ENCODE data around the gene TCEA3. TPM values are rescaled to one million over a fixed set of nuclear protein-coding genes. Genes with fewer than 3 reads are reported as not detected.
A peak's percentile ranks its signal among the peaks of the same experiment; 100 is the strongest.

TCEA3 gene
- total RNA-seq, 3 donors from 2014 or later: 95.7 to 200 (median 125) TPM

- H3K36me3 ChIP-seq (ENCODE audit: low read depth): peaks cover 2% of the 10 kb centered on the region
Measured at GRCh38 chr1:23396380-23396779, 28.2 kb downstream of the TCEA3 start.

GRCh38 chr1:23395849-23396248, 28.7 kb downstream of the TCEA3 start:
- H3K9me3 ChIP-seq: no peaks in the 10 kb centered on the region
- ATAC-seq (no peak), DNase-seq (no peak)
- H3K36me3 ChIP-seq (ENCODE audit: low read depth): peaks cover 2% of the 10 kb centered on the region
- intact Hi-C loops (cut with DNase I, micrococcal nuclease): no loop called here
- H3K4me1 ChIP-seq (ENCODE audit: low read depth): no peaks in the 10 kb centered on the region
- no peak overlapping the region for H3K4me3 ChIP-seq
- no peak for TF ChIP-seq CTCF (IDR thresholded peaks at IDR 0.05)

More at GRCh38 chr1:23396380-23396779, 28.2 kb downstream of the TCEA3 start:
- DNase-seq: no peak
- intact Hi-C loops (cut with DNase I, micrococcal nuclease): no loop called here
- Histone ChIP-seq H3K4me3 (no peak overlapping the region), H3K9me3 (no peaks in the 10 kb centered on the region), H3K4me1 (ENCODE audit: low read depth) (no peaks in the 10 kb centered on the region)
- TF ChIP-seq CTCF (IDR thresholded peaks at IDR 0.05): no peak
- no peak for ATAC-seq

- ATAC-seq (no peak), DNase-seq (no peak)
- intact Hi-C loops (cut with DNase I, micrococcal nuclease): no loop called here
- Histone ChIP-seq H3K4me1 (ENCODE audit: low read depth) (no peaks in the 10 kb centered on the region), H3K4me3 (no peak overlapping the region), H3K36me3 (ENCODE audit: low read depth) (peaks cover 2% of the 10 kb centered on the region), H3K9me3 (no peaks in the 10 kb centered on the region)
- no peak for TF ChIP-seq CTCF (IDR thresholded peaks at IDR 0.05)
Measured at GRCh38 chr1:23395154-23395724, 29.3 kb downstream of the TCEA3 start.

- Histone ChIP-seq H3K4me3 (no peak overlapping the region), H3K9me3 (no peaks in the 10 kb centered on the region), H3K36me3 (ENCODE audit: low read depth) (peaks cover 2% of the 10 kb centered on the region), H3K4me1 (ENCODE audit: low read depth) (no peaks in the 10 kb centered on the region)
- no peak for TF ChIP-seq CTCF (IDR thresholded peaks at IDR 0.05)
- intact Hi-C loops (cut with DNase I, micrococcal nuclease): no loop called here
- ATAC-seq (peak; percentile 65), DNase-seq (peak; percentile 53 to 74 (median 57))
Measured at GRCh38 chr1:23394684-23395083, 29.9 kb downstream of the TCEA3 start.

- intact Hi-C loops (cut with DNase I, micrococcal nuclease): no loop called here
Measured at GRCh38 chr1:23394181-23394580, 30.4 kb downstream of the TCEA3 start.

More at GRCh38 chr1:23394181-23394580, 30.4 kb downstream of the TCEA3 start:
- DNase-seq (no peak), ATAC-seq (peak; percentile 8)
- peaks cover 2% of the 10 kb centered on the region for H3K36me3 ChIP-seq (ENCODE audit: low read depth)
- H3K9me3 ChIP-seq: no peaks in the 10 kb centered on the region
- TF ChIP-seq CTCF (IDR thresholded peaks at IDR 0.05): no peak
- no peak overlapping the region for H3K4me3 ChIP-seq
- no peaks in the 10 kb centered on the region for H3K4me1 ChIP-seq (ENCODE audit: low read depth)
